Fibroblast of villous mesenchyme (primary cell): ENCODE measurements around the gene TAS2R3. TPM values are rescaled to one million over a fixed set of nuclear protein-coding genes. Genes with fewer than 3 reads are reported as not detected.
A peak's percentile ranks its signal among the peaks of the same experiment; 100 is the strongest.

Source experiments
- DNase-seq: peaks from one replicate; pipeline ENCODE4 v3.0.0-alpha.2; 2010; ENCODE audit warnings: low read depth
- H3K4me3 ChIP-seq: 2 replicates; pipeline ENCODE4 v1.5.1; 2011; ENCODE audit warnings: low read depth, mild to moderate bottlenecking, low read length
- CTCF ChIP-seq: IDR thresholded peaks from 2 replicates; pipeline ENCODE4 v1.5.1; 2012; ENCODE audit warnings: low read depth, mild to moderate bottlenecking, low read length; ENCODE audit not compliant: insufficient read depth
- total RNA-seq: library from RNA; depleted of rRNA; stranded (reverse); fragments of >200 nt; gene quantifications from 2 replicates; pipeline ENCODE4 v1.2.3, GENCODE V29; 2012

TAS2R3 gene
- total RNA-seq, 1 donor: 1.7 TPM

GRCh38 chr7:141731476-141732149 is 32.3 kb upstream of the TAS2R3 start:
- DNase-seq: no peak
- TF ChIP-seq CTCF: no peak
- no peak overlapping the region for H3K4me3 ChIP-seq

- no peak for TF ChIP-seq CTCF
- H3K4me3 ChIP-seq: peak overlapping the region; percentile 74
- peak; percentile 45 for DNase-seq
Measured at GRCh38 chr7:141737118-141737835, 26.6 kb upstream of the TAS2R3 start.

- peak within 1 kb of the TSS; percentile 74 for H3K4me3 ChIP-seq
- TF ChIP-seq CTCF: peak; percentile 81
- DNase-seq: peak; percentile 98
Measured at GRCh38 chr7:141737836-141738591, 25.9 kb upstream of the TAS2R3 start, which contains the start of gene SSBP1. TSS of gene SSBP1 (plus strand) at chr7:141738358. CDS start at chr7:141739167, 809 bp downstream.

- H3K4me3 ChIP-seq: peak overlapping the region; percentile 74
- no peak for TF ChIP-seq CTCF
- DNase-seq: no peak
Measured at GRCh38 chr7:141738592-141739013, 25.3 kb upstream of the TAS2R3 start.

- H3K4me3 ChIP-seq: peak overlapping the region; percentile 74
- DNase-seq: no peak
- TF ChIP-seq CTCF: no peak
Measured at GRCh38 chr7:141739250-141739649, 24.6 kb upstream of the TAS2R3 start.

- TF ChIP-seq CTCF: no peak
- H3K4me3 ChIP-seq: no peak overlapping the region
- DNase-seq: no peak
Measured at GRCh38 chr7:141742229-141742628, 21.7 kb upstream of the TAS2R3 start.
